Effector memory CD4-positive, alpha-beta T cell (primary cell): Measurements from ENCODE around the gene SP4.
A peak's percentile ranks its signal among the peaks of the same experiment; 100 is the strongest.

Source experiments
- DNase-seq, 3 donors: peaks; one replicate each; pipeline ENCODE4 v3.0.0-alpha.2; 2020
- H3K27ac ChIP-seq: 2 replicates; pipeline ENCODE4 v1.7.0; 2013; ENCODE audit warnings: mild to moderate bottlenecking, low read length, moderate library complexity; ENCODE audit not compliant: insufficient read depth, poor library complexity, severe bottlenecking
- H3K27me3 ChIP-seq: replicated peaks from 2 replicates; pipeline ENCODE4 v1.7.0; 2013; ENCODE audit warnings: mild to moderate bottlenecking, low read length; ENCODE audit not compliant: insufficient read depth, control insufficient read depth, poor library complexity, severe bottlenecking
- H3K36me3 ChIP-seq: 2 replicates; pipeline ENCODE4 v1.7.0; 2013; ENCODE audit warnings: mild to moderate bottlenecking, low read length, moderate library complexity; ENCODE audit not compliant: control insufficient read depth, insufficient read depth
- H3K4me1 ChIP-seq: 2 replicates; pipeline ENCODE4 v1.7.0; 2013; ENCODE audit warnings: low read length, mild to moderate bottlenecking; ENCODE audit not compliant: control insufficient read depth, insufficient read depth, poor library complexity, severe bottlenecking
- H3K4me3 ChIP-seq: 2 replicates; pipeline ENCODE4 v1.7.0; 2013; ENCODE audit warnings: low read length, low read depth, mild to moderate bottlenecking; ENCODE audit not compliant: insufficient read depth, poor library complexity, severe bottlenecking
- H3K9me3 ChIP-seq: 2 replicates; pipeline ENCODE4 v1.7.0; 2013; ENCODE audit warnings: mild to moderate bottlenecking, low read length, moderate library complexity; ENCODE audit not compliant: control insufficient read depth
- total RNA-seq, 3 donors: gene quantifications; one replicate each; lab custom pipeline; 2026; lab: John Stamatoyannopoulos, UW

SP4 gene
- total RNA-seq: 85.5 to 91.6 (median 89.7) reads per million in 3 donors

DNA sequence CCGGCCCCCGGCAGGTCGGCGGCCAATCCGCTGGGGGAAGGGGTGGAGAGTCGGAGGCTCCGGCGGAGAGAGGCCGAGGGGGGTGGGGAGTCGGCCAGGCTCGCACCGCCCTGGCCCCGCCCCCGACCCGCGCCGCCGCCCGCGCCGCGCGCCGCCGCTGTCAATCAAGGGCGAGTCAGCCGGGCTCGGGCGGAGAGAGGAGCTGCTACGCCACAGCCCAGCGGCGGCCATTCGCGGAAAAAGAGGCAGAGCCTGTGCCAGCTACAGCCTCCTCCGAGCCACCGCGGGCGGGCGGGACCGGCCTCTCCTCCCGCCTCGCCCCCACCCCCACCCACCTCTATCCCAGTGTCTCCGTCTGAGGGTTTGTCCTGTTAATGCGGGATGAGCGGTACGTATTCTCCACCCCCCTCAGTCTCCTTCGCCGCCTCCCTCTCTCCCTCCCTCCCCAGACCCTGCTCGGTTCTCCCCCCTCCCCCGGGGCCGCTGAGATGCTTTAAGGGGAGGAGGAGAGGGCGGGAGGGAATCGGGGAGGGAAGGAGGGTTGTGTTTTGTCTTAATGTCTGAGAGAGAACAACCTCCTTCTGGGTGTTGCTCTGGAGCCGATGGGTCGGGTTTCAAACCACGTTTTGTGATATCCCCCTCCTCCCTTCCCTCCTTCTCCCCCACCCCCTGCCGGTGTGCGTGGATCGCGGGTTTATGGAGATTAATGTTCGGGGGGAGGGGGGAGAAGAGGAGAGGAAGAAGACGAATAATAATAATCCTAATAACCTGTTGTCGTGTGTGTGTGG is at the start of gene SP4:
Gene SP4 (plus strand): TSS at position 213 of the 788 bp plus-strand sequence. CDS start 169 bp downstream, at position 382.
- peak; percentile 92 to 95 (median 93) for DNase-seq
- peak within 1 kb of the TSS; percentile 99 for H3K27ac ChIP-seq
- no peaks in the 10 kb centered on the region for H3K27me3 ChIP-seq
- H3K36me3 ChIP-seq: peaks cover 4% of the 10 kb centered on the region
- peak within 1 kb of the TSS; percentile 99 for H3K4me3 ChIP-seq
- H3K4me1 ChIP-seq: peaks cover 27% of the 10 kb centered on the region
- H3K9me3 ChIP-seq: no peaks in the 10 kb centered on the region

DNA sequence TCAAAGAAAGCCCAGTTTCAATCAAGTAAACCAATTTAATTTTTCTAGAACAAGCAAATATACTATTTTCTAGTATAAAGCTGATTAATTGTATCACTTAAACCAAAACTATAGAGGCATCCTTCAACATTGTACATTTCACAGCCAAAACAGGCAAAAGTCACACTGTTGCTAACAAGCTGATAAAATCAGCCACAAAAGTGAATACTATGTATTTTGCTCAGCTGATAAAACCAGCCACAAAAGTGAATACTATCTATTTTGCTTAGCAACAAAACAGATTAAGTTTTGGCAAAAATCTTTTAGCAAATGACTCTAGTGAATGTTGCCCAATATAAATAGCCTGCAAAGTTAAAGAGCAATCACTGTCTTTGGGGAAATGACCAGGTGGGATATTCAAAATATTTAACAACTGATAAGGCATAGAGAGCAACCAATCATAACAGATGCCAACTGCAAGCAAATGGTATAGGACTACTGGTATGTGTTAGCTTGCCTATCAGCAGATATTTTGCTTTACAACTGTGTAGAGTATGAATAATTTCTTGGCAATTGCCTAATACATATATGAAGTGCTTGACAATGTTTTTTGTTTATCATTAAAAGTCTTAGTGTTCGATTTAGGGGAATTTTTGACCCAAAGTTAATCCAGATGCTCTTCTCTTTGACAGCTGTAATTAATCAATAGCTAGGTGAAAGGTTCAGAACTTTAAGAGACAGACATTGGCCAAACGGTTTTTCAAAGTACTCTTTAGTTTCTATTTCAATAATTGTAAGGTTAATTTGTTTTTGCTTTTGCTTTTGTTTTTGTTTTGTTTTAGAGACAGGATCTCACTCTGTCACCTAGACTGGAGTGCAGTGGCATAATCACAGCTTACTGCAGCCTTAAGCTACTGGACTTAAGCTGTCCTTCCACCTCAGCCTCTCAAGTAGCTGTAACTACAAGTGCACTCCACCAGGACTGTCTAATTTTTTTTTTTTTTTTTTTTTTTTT is 44.4 kb upstream of the SP4 start:
- H3K4me3 ChIP-seq: no peak overlapping the region
- DNase-seq: no peak
- H3K4me1 ChIP-seq: no peaks in the 10 kb centered on the region
- H3K27me3 ChIP-seq: no peaks in the 10 kb centered on the region
- no peak overlapping the region for H3K27ac ChIP-seq
- H3K36me3 ChIP-seq: no peaks in the 10 kb centered on the region
- H3K9me3 ChIP-seq: no peaks in the 10 kb centered on the region

DNA sequence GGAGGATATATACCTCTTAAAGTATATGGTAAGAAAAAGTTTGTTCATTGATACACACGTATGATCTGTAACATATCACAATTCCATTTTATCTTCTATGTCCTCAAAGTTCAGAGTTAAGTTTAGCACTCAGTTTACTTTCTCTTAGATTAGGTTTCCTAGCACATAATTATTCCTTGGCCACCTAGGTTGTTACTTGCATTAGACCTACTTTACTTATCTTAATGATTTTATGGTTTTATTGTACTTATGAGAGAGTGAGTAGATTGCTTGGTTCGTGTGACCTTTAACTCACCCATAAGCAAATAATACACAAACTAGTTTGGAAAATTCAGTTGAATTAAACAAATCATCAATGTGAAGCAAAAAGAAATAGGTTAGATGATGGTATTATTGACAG is 33.9 kb upstream of the SP4 start:
- Histone ChIP-seq H3K27ac (no peak overlapping the region), H3K9me3 (no peaks in the 10 kb centered on the region), H3K4me1 (no peaks in the 10 kb centered on the region), H3K27me3 (no peaks in the 10 kb centered on the region), H3K4me3 (no peak overlapping the region), H3K36me3 (no peaks in the 10 kb centered on the region)
- no peak for DNase-seq

DNA sequence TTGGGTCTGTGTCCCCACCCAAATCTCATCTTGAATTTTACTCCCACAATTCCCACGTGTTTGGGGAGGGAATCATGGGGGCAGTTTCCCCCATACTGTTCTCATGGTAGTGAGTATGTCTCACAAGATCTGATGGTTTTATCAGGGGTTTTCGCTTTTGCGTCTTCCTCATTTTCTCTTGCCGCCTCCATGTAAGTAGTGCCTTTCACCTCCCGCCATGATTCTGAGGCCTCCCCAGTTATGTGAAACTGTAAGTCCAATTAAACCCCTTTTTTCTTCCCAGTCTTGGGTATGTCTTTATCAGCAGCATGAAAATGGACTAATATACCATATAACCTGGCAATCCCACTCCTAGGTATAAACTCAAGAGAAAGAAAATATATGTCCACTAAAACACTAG is 25.9 kb upstream of the SP4 start:
- Histone ChIP-seq H3K27ac (no peak overlapping the region), H3K4me1 (no peaks in the 10 kb centered on the region), H3K36me3 (no peaks in the 10 kb centered on the region), H3K27me3 (no peaks in the 10 kb centered on the region), H3K4me3 (no peak overlapping the region), H3K9me3 (no peaks in the 10 kb centered on the region)
- DNase-seq: no peak

DNA sequence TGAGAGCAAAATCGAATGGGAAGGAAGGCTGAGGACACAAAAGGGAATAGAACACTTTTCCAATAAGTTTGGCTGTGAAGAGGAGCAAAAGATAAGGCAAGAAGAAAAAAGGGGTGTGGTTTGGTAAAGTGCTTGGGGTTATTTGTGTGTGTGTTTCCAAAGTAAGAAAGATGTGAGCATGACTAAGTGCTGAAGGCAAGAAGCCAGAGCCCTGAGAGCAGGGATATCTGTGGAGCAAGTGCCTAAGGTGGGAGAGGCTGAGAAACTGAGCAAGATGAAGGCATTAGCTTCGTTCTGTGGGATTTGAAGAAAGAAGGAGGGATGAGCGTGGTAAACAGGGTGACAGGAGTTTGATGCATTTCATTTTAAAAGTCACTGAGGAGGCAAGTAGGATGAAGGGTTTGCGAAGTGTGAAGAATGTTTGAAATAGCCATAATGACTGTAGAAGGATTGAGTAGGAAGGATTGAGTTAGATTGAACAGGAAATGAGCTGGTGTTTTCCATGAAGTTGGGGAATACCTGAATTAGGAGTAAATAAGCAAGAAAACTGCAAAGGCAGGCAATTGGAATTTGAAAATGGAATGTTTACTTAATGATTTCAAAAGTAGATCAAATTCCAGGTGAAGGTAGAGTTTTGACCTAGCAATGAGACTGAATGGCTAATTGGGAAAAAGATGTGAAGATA is 19.9 kb upstream of the SP4 start:
- H3K27me3 ChIP-seq: no peaks in the 10 kb centered on the region
- no peak overlapping the region for H3K4me3 ChIP-seq
- no peaks in the 10 kb centered on the region for H3K36me3 ChIP-seq
- H3K9me3 ChIP-seq: no peaks in the 10 kb centered on the region
- no peak for DNase-seq
- H3K4me1 ChIP-seq: peaks cover 4% of the 10 kb centered on the region
- H3K27ac ChIP-seq: no peak overlapping the region

DNA sequence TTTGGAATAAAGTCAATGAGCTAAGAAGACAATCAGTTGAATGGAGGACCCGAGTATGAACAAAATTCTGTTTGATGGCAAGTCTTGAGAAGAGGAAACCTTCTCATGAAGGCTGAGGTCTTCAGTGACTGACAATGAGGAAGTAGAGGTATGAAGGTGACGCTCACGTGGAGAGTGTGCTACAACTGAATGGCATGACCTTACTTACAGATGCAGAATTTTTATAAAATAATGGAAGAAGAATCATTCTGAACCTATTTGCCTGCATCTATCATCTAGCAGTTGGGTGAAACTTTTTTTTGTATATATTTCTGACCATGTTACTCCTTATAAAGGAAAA is 19.4 kb upstream of the SP4 start:
- no peak overlapping the region for H3K27ac ChIP-seq
- no peak overlapping the region for H3K4me3 ChIP-seq
- DNase-seq: no peak

DNA sequence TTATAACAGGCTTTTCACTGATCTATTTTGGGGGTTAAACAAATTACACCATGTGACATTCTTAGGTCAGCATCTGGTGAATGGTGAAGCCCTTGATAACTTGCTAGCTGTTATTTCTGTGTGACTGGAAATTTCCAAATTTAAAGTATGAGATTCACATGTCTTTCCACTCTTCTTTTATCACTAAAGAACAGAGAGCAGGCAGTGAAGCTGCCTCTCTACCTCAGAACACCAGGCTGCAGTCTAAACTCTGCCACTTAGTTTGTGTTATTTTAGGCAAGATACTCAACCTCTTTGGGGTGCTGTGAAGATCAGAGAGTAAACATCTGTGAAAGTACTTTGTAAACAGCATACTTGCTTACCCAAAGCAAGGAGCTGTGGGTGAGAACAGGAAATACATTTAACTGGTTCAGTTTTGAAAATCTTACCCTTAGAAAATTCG is 15.5 kb upstream of the SP4 start:
- Histone ChIP-seq H3K27ac (no peak overlapping the region), H3K9me3 (no peaks in the 10 kb centered on the region), H3K27me3 (no peaks in the 10 kb centered on the region), H3K4me1 (peaks cover 4% of the 10 kb centered on the region), H3K4me3 (no peak overlapping the region), H3K36me3 (no peaks in the 10 kb centered on the region)
- no peak for DNase-seq

More for the DNA sequence above, 19.4 kb upstream of the SP4 start:
- Histone ChIP-seq H3K27me3 (no peaks in the 10 kb centered on the region), H3K4me1 (peaks cover 4% of the 10 kb centered on the region), H3K9me3 (no peaks in the 10 kb centered on the region), H3K36me3 (no peaks in the 10 kb centered on the region)

DNA sequence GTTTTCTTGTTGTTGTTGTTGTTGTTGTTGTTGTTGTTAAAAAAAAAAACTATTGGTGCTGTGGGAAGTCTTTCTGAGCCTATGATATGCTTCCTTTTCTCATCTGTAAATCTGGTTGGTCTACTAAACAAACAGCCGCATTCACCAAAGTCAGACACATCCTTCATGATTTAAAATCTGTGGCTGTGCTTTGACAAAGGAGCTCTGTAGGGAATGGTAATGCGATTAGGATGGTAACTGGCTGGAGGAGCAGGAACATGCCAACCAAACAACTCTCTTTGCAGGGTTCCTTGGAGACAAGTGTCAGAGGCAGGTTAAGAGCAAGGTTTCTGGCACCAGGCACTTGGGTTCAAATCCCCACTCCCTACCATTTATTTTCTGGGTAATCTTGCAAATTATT is 14.9 kb upstream of the SP4 start:
- H3K9me3 ChIP-seq: no peaks in the 10 kb centered on the region
- DNase-seq: no peak
- H3K4me3 ChIP-seq: no peak overlapping the region
- peaks cover 4% of the 10 kb centered on the region for H3K4me1 ChIP-seq
- H3K27me3 ChIP-seq: no peaks in the 10 kb centered on the region
- H3K27ac ChIP-seq: no peak overlapping the region
- H3K36me3 ChIP-seq: no peaks in the 10 kb centered on the region

DNA sequence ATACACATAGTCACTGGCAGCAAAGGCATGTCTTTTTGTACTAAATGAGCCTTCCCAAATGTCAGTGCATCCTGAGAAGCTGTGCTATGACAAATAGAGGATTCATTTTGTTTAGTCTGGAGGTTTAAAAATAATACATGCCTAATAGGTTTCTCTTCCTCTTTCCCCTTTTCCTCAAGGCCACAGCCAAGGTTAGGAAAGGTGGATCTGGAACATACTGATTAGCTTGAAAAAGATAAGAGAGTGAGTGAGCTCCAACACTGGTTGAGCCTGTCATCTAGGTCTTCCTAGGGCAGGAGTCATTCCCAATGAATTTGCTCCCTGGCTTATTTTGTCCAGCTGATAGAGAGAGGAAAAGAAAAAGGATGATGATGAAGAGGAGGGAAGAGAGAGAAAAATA is 14.4 kb upstream of the SP4 start:
- peaks cover 4% of the 10 kb centered on the region for H3K4me1 ChIP-seq
- no peaks in the 10 kb centered on the region for H3K9me3 ChIP-seq
- H3K27ac ChIP-seq: no peak overlapping the region
- DNase-seq: no peak
- no peaks in the 10 kb centered on the region for H3K36me3 ChIP-seq
- H3K27me3 ChIP-seq: no peaks in the 10 kb centered on the region
- no peak overlapping the region for H3K4me3 ChIP-seq
